Stomach (tissue), 9 donors: Measurements from ENCODE around the gene SMC1B. TPM values are rescaled to one million over a fixed set of nuclear protein-coding genes. Genes with fewer than 3 reads are reported as not detected.
"Not testable (repeated sequence)": the region's sequence is repeated elsewhere in the genome, so short reads cannot be mapped to it uniquely, and the experiment has no call there.

Experiments used
- DNase-seq, 2 donors: peaks; one replicate each; pipeline versions ENCODE4 v3.0.0 to v3.0.0-alpha.2; 2013 to 2019
- H3K27ac ChIP-seq, 5 donors: fragments of 200-600 bp in 4 of 5; sonication (generic) in 4 of 5; one replicate each; pipeline ENCODE4 v1.5.1; 2013 to 2019; ENCODE audit warnings: mild to moderate bottlenecking in 1 of 5, moderate library complexity in 1 of 5
- H3K27me3 ChIP-seq, 3 donors: fragments of 200-600 bp; sonication (generic); one replicate each; pipeline ENCODE4 v1.5.1; 2017 to 2019; ENCODE audit warnings: mixed run types in 1 of 3
- H3K36me3 ChIP-seq, 4 donors: fragments of 200-600 bp; sonication (generic); 1 replicate in 3 of 4; 2 replicates in 1 of 4; pipeline ENCODE4 v1.5.1; 2016 to 2019
- H3K4me1 ChIP-seq, 4 donors: fragments of 200-600 bp; sonication (generic); one replicate each; pipeline ENCODE4 v1.5.1; 2016 to 2019
- H3K4me3 ChIP-seq, 4 donors: fragments of 200-600 bp; sonication (generic) in 3 of 4; one replicate each; pipeline ENCODE4 v1.5.1; 2016 to 2019; ENCODE audit warnings: mild to moderate bottlenecking in 1 of 4
- H3K9me3 ChIP-seq, 4 donors: fragments of 200-600 bp; sonication (generic); one replicate each; pipeline ENCODE4 v1.5.1; 2016 to 2019
- CTCF ChIP-seq, 7 experiments: fragments of 450-650 bp in 4 of 7; fragments of 200-600 bp in 3 of 7; sonication (generic) in 3 of 7; IDR thresholded peaks; one replicate each; pipeline ENCODE4 v1.5.1; 2016 to 2019; ENCODE audit warnings: antibody characterized with exemption in 7 of 7, control low read depth in 2 of 7, mild to moderate bottlenecking in 1 of 7
- EP300 ChIP-seq: sonication (generic); formaldehyde crosslinking; IDR thresholded peaks from one replicate; pipeline ENCODE4 v1.6.1; 2017; ENCODE audit warnings: antibody characterized with exemption
- POLR2A ChIP-seq, 4 donors: fragments of 450-650 bp; IDR thresholded peaks; one replicate each; pipeline ENCODE4 v1.6.1; 2016; ENCODE audit warnings: antibody characterized with exemption in 4 of 4, control low read depth in 2 of 4, mild to moderate bottlenecking in 1 of 4, moderate library complexity in 1 of 4
- POLR2AphosphoS5 ChIP-seq, 3 donors: sonication (generic); formaldehyde crosslinking; IDR thresholded peaks; one replicate each; pipeline ENCODE4 v1.6.1; 2016; ENCODE audit warnings: antibody characterized with exemption in 3 of 3
- WGBS, 5 donors: extraction: QIAGEN DNeasy Blood & Tissue Kit in 3 of 5; methylation state at CpG; one replicate each; pipeline versions ENCODE4 v1.1.5 to v1.1.7; 2013 to 2018; 5-methylcytosine and 5-hydroxymethylcytosine counted together
- intact Hi-C: fragments of 100-400 bp; cut with DNase I; formaldehyde crosslinking; loops from one replicate; pipeline ENCODE4 v1.15.1; 2023; ENCODE audit warnings: low total_unique reads
- polyA plus RNA-seq, 3 donors: library from polyadenylated mRNA; stranded (reverse); fragments of 200-250 nt; gene quantifications; one replicate each; pipeline ENCODE4 v1.2.3, GENCODE V29; 2013
- total RNA-seq, 5 donors: library from RNA; depleted of rRNA; stranded (reverse); fragments of >200 nt; gene quantifications; one replicate each; pipeline versions ENCODE4 v1.1.0 to v1.2.3, GENCODE V29; 2014 to 2016
- donor health status: healthy with polysubstance abuse.
- donor health status: Bipolar disorder and iron deficiency.
- donor health status: healthy.

SMC1B gene
- total and polyA plus RNA-seq, 8 donors = 0.05 TPM; not detected in 7

GRCh38 chr22:45353786-45354185 is 59.6 kb downstream of the SMC1B start:
- no peak for DNase-seq
- Histone ChIP-seq H3K27me3 (no peaks in the 10 kb centered on the region), H3K4me3 (no peak overlapping the region), H3K36me3 (no peaks in the 10 kb centered on the region), H3K27ac (no peak overlapping the region), H3K4me1 (no peaks in the 10 kb centered on the region), H3K9me3 (no peaks in the 10 kb centered on the region)
- 89 to 95% (median 93%) methylated on average over 5 of the region's 5 CpGs for WGBS, 5 donors
- intact Hi-C loops = no loop called here
- TF ChIP-seq CTCF (IDR thresholded peaks at IDR 0.05) (no peak), EP300 (no peak), POLR2A (IDR thresholded peaks at IDR 0.05) (no peak), POLR2AphosphoS5 (IDR thresholded peaks at IDR 0.05) (no peak)

- peak in 1 of 2 donors; percentile 33 for DNase-seq
- WGBS, 5 donors = 37 to 60% (median 49%) methylated on average over 5 of the region's 5 CpGs
- H3K36me3 ChIP-seq = not testable (repeated sequence)
Measured at GRCh38 chr22:45352757-45353156, 60.6 kb downstream of the SMC1B start.

GRCh38 chr22:45351956-45352355 is 61.4 kb downstream of the SMC1B start:
- no peaks in the 10 kb centered on the region for H3K4me1 ChIP-seq
- H3K27me3 ChIP-seq = no peaks in the 10 kb centered on the region
- 83 to 97% (median 90%) methylated on average over 1 of the region's 1 CpG for WGBS, 5 donors
- no peaks in the 10 kb centered on the region for H3K36me3 ChIP-seq
- intact Hi-C loops = no loop called here
- no peaks in the 10 kb centered on the region for H3K9me3 ChIP-seq
- H3K4me3 ChIP-seq = no peak overlapping the region
- H3K27ac ChIP-seq = no peak overlapping the region
- no peak for TF ChIP-seq POLR2A (IDR thresholded peaks at IDR 0.05)
- TF ChIP-seq POLR2AphosphoS5 (IDR thresholded peaks at IDR 0.05) = no peak
- TF ChIP-seq EP300 = no peak
- TF ChIP-seq CTCF (IDR thresholded peaks at IDR 0.05) = no peak
- no peak for DNase-seq

More at GRCh38 chr22:45352757-45353156, 60.6 kb downstream of the SMC1B start:
- H3K27ac ChIP-seq, intact Hi-C loops, H3K9me3 ChIP-seq, H3K4me1 ChIP-seq, H3K4me3 ChIP-seq, H3K27me3 ChIP-seq: not testable (repeated sequence)

- no peaks in the 10 kb centered on the region for H3K4me1 ChIP-seq
- H3K9me3 ChIP-seq = no peaks in the 10 kb centered on the region
- no peak for TF ChIP-seq CTCF (IDR thresholded peaks at IDR 0.05)
- TF ChIP-seq EP300 = no peak
- TF ChIP-seq POLR2A (IDR thresholded peaks at IDR 0.05) = no peak
- no peak for TF ChIP-seq POLR2AphosphoS5 (IDR thresholded peaks at IDR 0.05)
- DNase-seq = no peak
- H3K27ac ChIP-seq = no peak overlapping the region
- peaks cover 0 to 13% (median 6%) of the 10 kb centered on the region in 4 donors for H3K36me3 ChIP-seq
- intact Hi-C loops = no loop called here
- 79 to 86% (median 83%) methylated on average over 3 of the region's 3 CpGs for WGBS, 5 donors
- no peak overlapping the region for H3K4me3 ChIP-seq
- H3K27me3 ChIP-seq = no peaks in the 10 kb centered on the region
Measured at GRCh38 chr22:45349916-45350315, 63.5 kb downstream of the SMC1B start.

- TF ChIP-seq CTCF (IDR thresholded peaks at IDR 0.05) (no peak), EP300 (no peak), POLR2A (IDR thresholded peaks at IDR 0.05) (no peak), POLR2AphosphoS5 (IDR thresholded peaks at IDR 0.05) (no peak)
- WGBS, 5 donors = 61 to 76% (median 70%) methylated on average over 5 of the region's 5 CpGs
- intact Hi-C loops = no loop called here
- Histone ChIP-seq H3K9me3 (no peaks in the 10 kb centered on the region), H3K4me1 (no peaks in the 10 kb centered on the region), H3K36me3 (peaks cover 15 to 65% (median 47%) of the 10 kb centered on the region in 4 donors), H3K27me3 (no peaks in the 10 kb centered on the region), H3K27ac (no peak overlapping the region), H3K4me3 (no peak overlapping the region)
- peak in 1 of 2 donors; percentile 23 for DNase-seq
Measured at GRCh38 chr22:45344334-45344733, 69.1 kb downstream of the SMC1B start.
